Pancreas (tissue), 10 donors: Measurements from ENCODE around the gene APOL3. TPM values are rescaled to one million over a fixed set of nuclear protein-coding genes. Genes with fewer than 3 reads are reported as not detected.
A peak's percentile ranks its signal among the peaks of the same experiment; 100 is the strongest.
"Not testable (repeated sequence)": the region's sequence is repeated elsewhere in the genome, so short reads cannot be mapped to it uniquely, and the experiment has no call there.

Experiments used
- ATAC-seq, 4 donors: fragments of 200-7000 bp; cut with Tn5 transposase; one replicate each; pipeline versions ENCODE4 v1.8.0 to v1.9.1; 2020; ENCODE audit warnings: mild to moderate bottlenecking in 4 of 4, moderate library complexity in 4 of 4
- DNase-seq, 6 donors: peaks; one replicate each; pipeline ENCODE4 v3.0.0-alpha.2; 2020
- FAIRE-seq: peaks from 2 replicates; lab custom pipeline; 2012; peaks lifted over from hg19 to GRCh38; lab: Jason Lieb, UNC
- H3K27ac ChIP-seq, 4 donors: fragments of 200-600 bp; sonication (generic); 1 replicate in 3 of 4; 2 replicates in 1 of 4; pipeline versions ENCODE4 v1.5.0 to v1.8.0; 2020
- H3K27me3 ChIP-seq, 4 donors: fragments of 200-600 bp; one replicate each; pipeline ENCODE4 v1.8.0; 2021
- H3K36me3 ChIP-seq, 3 donors: fragments of 200-600 bp; sonication (generic) in 1 of 3; one replicate each; pipeline versions ENCODE4 v1.5.0 to v1.8.0; 2020 to 2021
- H3K4me1 ChIP-seq, 3 donors: fragments of 200-600 bp; one replicate each; pipeline ENCODE4 v1.8.0; 2021
- H3K4me3 ChIP-seq, 4 donors: fragments of 200-600 bp; sonication (generic) in 2 of 4; one replicate each; pipeline versions ENCODE4 v1.5.0 to v1.8.0; 2020 to 2021
- H3K9me3 ChIP-seq, 4 donors: fragments of 200-600 bp; one replicate each; pipeline ENCODE4 v1.8.0; 2021
- CTCF ChIP-seq, 4 donors: fragments of 200-600 bp; sonication (generic) in 3 of 4; IDR thresholded peaks; one replicate each; pipeline versions ENCODE4 v1.5.0 to v1.8.0; 2021; ENCODE audit warnings: antibody characterized with exemption in 4 of 4
- WGBS, 2 donors: extraction: QIAGEN DNeasy Blood & Tissue Kit; methylation state at CpG; one replicate each; pipeline ENCODE4 v1.1.7; 2013; 5-methylcytosine and 5-hydroxymethylcytosine counted together
- intact Hi-C, 3 donors: fragments of 100-400 bp; cut with DNase I; formaldehyde crosslinking; loops; one replicate each; pipeline versions ENCODE4 v1.11.1 to v1.14.2; 2022
- polyA plus RNA-seq, 2 donors: library from polyadenylated mRNA; stranded (reverse); fragments of 200-250 nt; gene quantifications; one replicate each; pipeline ENCODE4 v1.2.3, GENCODE V29; 2013
- total RNA-seq, 6 donors: library from RNA; stranded (reverse); fragmentation: NEBNext Ultra II Directional in 4 of 6; extraction: Animal tissue kit (Norgen Biotek cat#: 25700) in 4 of 6; gene quantifications; one replicate each; pipeline versions ENCODE4 v1.2.1 to v1.2.4, GENCODE V29; 2021 to 2023
- donor health status: healthy with polysubstance abuse.
- donor health status: DM: no; HTN: no; CAD: no; lungs with moderate emphysema.
- donor health status: DM: no; HTN: no; CAD: no.
- donor health status: control.
- donor health status: control.
- donor health status: Bipolar disorder and iron deficiency.
- donor health status: DM: yes; HTN: yes; CAD: no.
- donor health status: DM: no; HTN: no; CAD: no.
- donor health status: DM: no; HTN: no; CAD: no.
- donor health status: DM: yes; HTN: yes; CAD: no.

The APOL3 gene
- total and polyA plus RNA-seq, 8 donors: 2.5 to 13.5 (median 5.9) TPM

DNA sequence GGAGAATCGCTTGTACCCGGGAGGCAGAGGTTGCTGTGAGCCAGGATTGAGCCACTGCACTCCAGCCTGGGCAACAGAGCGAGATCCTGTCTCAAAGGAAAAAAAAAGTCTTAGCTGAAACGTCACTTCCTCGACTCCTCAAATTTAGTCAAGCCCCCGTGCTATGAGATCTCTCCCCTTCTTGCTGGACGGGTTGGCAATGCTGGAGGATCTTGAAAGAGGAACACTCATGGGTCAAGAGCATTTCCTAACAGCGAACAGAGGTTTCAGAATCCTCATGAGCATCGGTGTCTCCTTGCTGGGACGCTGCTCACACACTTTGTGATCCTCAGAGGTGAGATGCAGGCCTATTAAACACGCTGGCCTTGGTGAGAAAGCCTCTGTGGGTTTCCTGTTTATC is 35.9 kb downstream of the APOL3 start:
- no peaks in the 10 kb centered on the region for H3K36me3 ChIP-seq
- no peaks in the 10 kb centered on the region for H3K27me3 ChIP-seq
- intact Hi-C loops: loop anchor here in 2 of 3 donors (5.0 to 10.0 kb wide), 3 partner anchors 57 to 192 kb away; no protein-coding TSS in a partner anchor
- no peak for TF ChIP-seq CTCF (IDR thresholded peaks at IDR 0.05)
- ATAC-seq: no peak
- H3K9me3 ChIP-seq: no peaks in the 10 kb centered on the region
- no peak for FAIRE-seq
- DNase-seq: no peak
- 60 to 67% methylated on average over 11 of the region's 11 CpGs for WGBS, 2 donors
- no peak overlapping the region for H3K27ac ChIP-seq
- H3K4me1 ChIP-seq: peaks cover 0 to 2% (median 0%) of the 10 kb centered on the region in 3 donors
- no peak overlapping the region for H3K4me3 ChIP-seq

GRCh38 chr22:36123673-36124630 is 36.6 kb downstream of the APOL3 start:
- Histone ChIP-seq H3K27ac (peak overlapping the region; percentile 73 to 90 (median 79)), H3K27me3 (no peaks in the 10 kb centered on the region), H3K4me3 (peak overlapping the region in 2 of 4 donors; percentile 8 to 21), H3K36me3 (no peaks in the 10 kb centered on the region), H3K4me1 (peaks cover 0 to 2% (median 0%) of the 10 kb centered on the region in 3 donors), H3K9me3 (no peaks in the 10 kb centered on the region)
- TF ChIP-seq CTCF (IDR thresholded peaks at IDR 0.05): peak; percentile 92 to 98 (median 95)
- FAIRE-seq (peak; percentile 93), DNase-seq (peak; percentile 95 to 98 (median 96)), ATAC-seq (peak; percentile 98 to 99 (median 99))
- intact Hi-C loops: loop anchor here in 2 of 3 donors (5.0 to 10.0 kb wide), 3 partner anchors 57 to 192 kb away; no protein-coding TSS in a partner anchor
- WGBS, 2 donors: 24 to 26% methylated on average over 50 of the region's 50 CpGs

GRCh38 chr22:36120621-36121351 is 39.8 kb downstream of the APOL3 start:
- not testable (repeated sequence) for DNase-seq, H3K27me3 ChIP-seq, H3K9me3 ChIP-seq, H3K4me3 ChIP-seq, H3K27ac ChIP-seq, ATAC-seq, H3K36me3 ChIP-seq, FAIRE-seq, H3K4me1 ChIP-seq
- WGBS, 2 donors: 65 to 74% methylated on average over 6 of the region's 6 CpGs
- intact Hi-C loops: loop anchor here in 2 of 3 donors (5.0 to 10.0 kb wide), 3 partner anchors 53 to 188 kb away; no protein-coding TSS in a partner anchor

DNA sequence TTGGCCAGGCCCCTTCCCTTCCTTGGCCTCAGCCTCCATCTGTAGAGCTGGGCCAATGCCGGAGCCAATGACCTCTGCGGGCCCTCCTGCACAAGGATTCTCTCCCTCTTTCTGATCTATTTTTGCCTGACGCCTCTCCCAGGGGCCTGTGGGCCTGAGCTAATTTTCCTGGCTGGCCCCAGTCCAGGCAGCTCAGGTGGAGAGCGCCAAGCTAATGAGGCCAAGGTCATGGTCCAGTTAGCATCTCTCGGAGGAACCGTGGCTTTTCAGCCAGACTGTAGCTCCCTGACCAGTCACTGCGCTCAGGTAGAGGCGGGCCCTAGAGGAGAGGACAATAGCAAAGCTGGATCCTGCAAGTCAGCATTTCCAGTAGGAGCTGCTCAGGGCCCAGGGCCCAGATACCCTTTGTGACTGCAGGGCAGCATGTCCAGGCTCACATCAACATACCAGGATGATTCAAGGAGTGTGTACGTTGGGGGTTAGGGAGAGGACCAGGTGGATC is 43.5 kb downstream of the APOL3 start:
- no peaks in the 10 kb centered on the region for H3K4me1 ChIP-seq
- H3K4me3 ChIP-seq: no peak overlapping the region
- H3K9me3 ChIP-seq: no peaks in the 10 kb centered on the region
- TF ChIP-seq CTCF (IDR thresholded peaks at IDR 0.05): no peak
- no peaks in the 10 kb centered on the region for H3K36me3 ChIP-seq
- peak in 1 of 4 donors; percentile 41 for ATAC-seq
- H3K27ac ChIP-seq: no peak overlapping the region
- intact Hi-C loops: loop anchor here in 1 of 3 donors (10.0 kb wide), 1 partner anchor 492 kb away; no protein-coding TSS in a partner anchor
- peak in 1 of 6 donors; percentile 37 for DNase-seq
- WGBS, 2 donors: 55 to 57% methylated on average over 9 of the region's 9 CpGs
- FAIRE-seq: no peak
- H3K27me3 ChIP-seq: no peaks in the 10 kb centered on the region

GRCh38 chr22:36116127-36116526 is 44.4 kb downstream of the APOL3 start:
- 70 to 73% methylated on average over 2 of the region's 2 CpGs for WGBS, 2 donors
- no peak for TF ChIP-seq CTCF (IDR thresholded peaks at IDR 0.05)
- no peak for DNase-seq
- Histone ChIP-seq H3K9me3 (no peaks in the 10 kb centered on the region), H3K36me3 (no peaks in the 10 kb centered on the region), H3K4me3 (no peak overlapping the region), H3K4me1 (no peaks in the 10 kb centered on the region), H3K27ac (no peak overlapping the region), H3K27me3 (no peaks in the 10 kb centered on the region)
- no peak for FAIRE-seq
- ATAC-seq: no peak
- intact Hi-C loops: loop anchor here in 1 of 3 donors (10.0 kb wide), 1 partner anchor 491 kb away; no protein-coding TSS in a partner anchor
